Muscle of leg (tissue), 11 donors: ENCODE results near the gene STAP2. TPM values are rescaled to one million over a fixed set of nuclear protein-coding genes. Genes with fewer than 3 reads are reported as not detected.
"Not testable (repeated sequence)": the region's sequence is repeated elsewhere in the genome, so short reads cannot be mapped to it uniquely, and the experiment has no call there.

Source experiments
- DNase-seq: peaks from one replicate; pipeline ENCODE4 v3.0.0; 2013
- H3K27ac ChIP-seq: one replicate; pipeline ENCODE4 v1.5.1; 2013; ENCODE audit warnings: mild to moderate bottlenecking, low read length, control low read depth
- H3K27me3 ChIP-seq: one replicate; pipeline ENCODE4 v1.6.1; 2013; ENCODE audit warnings: low read length; ENCODE audit not compliant: control insufficient read depth, insufficient read depth
- H3K36me3 ChIP-seq: one replicate; pipeline ENCODE4 v1.6.1; 2013; ENCODE audit warnings: low read length; ENCODE audit not compliant: control insufficient read depth, insufficient read depth
- H3K4me1 ChIP-seq: one replicate; pipeline ENCODE4 v1.6.1; 2013; ENCODE audit warnings: low read length; ENCODE audit not compliant: control insufficient read depth, insufficient read depth
- H3K4me3 ChIP-seq: one replicate; pipeline ENCODE4 v1.5.1; 2013; ENCODE audit warnings: low read length, control low read depth
- H3K9me3 ChIP-seq: replicated peaks from 2 replicates; pipeline ENCODE4 v1.6.1; 2013; ENCODE audit warnings: low read depth, low read length; ENCODE audit not compliant: control insufficient read depth
- WGBS: methylation state at CpG from one replicate; pipeline ENCODE4 v1.1.5; 2013; ENCODE audit warnings: missing lambda C conversion rate; ENCODE audit not compliant: insufficient coverage; 5-methylcytosine and 5-hydroxymethylcytosine counted together
- polyA plus RNA-seq, 8 donors: library from polyadenylated mRNA; unstranded; fragments of 120-200 nt; gene quantifications; one replicate each; pipeline versions ENCODE4 v1.2.1 to v1.2.3, GENCODE V29; 2013; ENCODE audit warnings: inconsistent platforms in 1 of 8, low replicate concordance in 1 of 8; ENCODE audit not compliant: insufficient read length in 8 of 8, insufficient read depth in 1 of 8
- total RNA-seq: library from RNA; stranded (reverse); fragments of 120-200 nt; gene quantifications from one replicate; pipeline ENCODE4 v1.2.4, GENCODE V29; 2013

Gene STAP2
- total and polyA plus RNA-seq, 9 donors = 3.9 to 10.8 (median 5.1) TPM

DNA sequence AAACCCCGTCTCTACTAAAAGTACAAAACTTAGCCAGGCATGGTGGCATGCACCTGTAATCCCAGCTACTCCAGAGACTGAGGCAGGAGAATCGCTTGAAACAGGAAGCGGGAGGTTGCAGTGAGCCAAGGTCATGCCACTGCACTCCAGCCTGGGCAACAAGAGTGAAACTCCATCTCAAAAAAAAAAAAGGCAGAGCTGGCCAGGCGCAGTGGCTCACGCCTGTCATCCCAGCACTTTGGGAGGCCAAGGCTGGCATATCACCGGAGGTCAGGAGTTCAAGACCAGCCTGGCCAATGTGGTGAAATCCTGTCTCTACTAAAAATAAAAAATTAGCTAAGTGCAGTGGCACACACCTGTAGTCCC lies 64.3 kb downstream of the STAP2 start:
- H3K4me3 ChIP-seq, DNase-seq: not testable (repeated sequence)
- 87% methylated on average over 5 of the region's 6 CpGs for WGBS

More for the DNA sequence above, 64.3 kb downstream of the STAP2 start:
- not testable (repeated sequence) for H3K9me3 ChIP-seq, H3K27ac ChIP-seq
- Histone ChIP-seq H3K36me3 (peaks cover 13% of the 10 kb centered on the region), H3K27me3 (peaks cover 12% of the 10 kb centered on the region), H3K4me1 (peaks cover 19% of the 10 kb centered on the region)

Other genes starting within 250 kb of the STAP2 start
- gene MAP2K2, start 214.7 kb downstream of the STAP2 start, total RNA-seq = 97.0 TPM
- 100 to 1,000 TPM; 104 to 137 (median 118) TPM for gene MAP2K2, start 214.7 kb downstream of the STAP2 start, polyA plus RNA-seq
- gene CREB3L3, start 185.2 kb downstream of the STAP2 start, total RNA-seq = not detected
- gene CREB3L3, start 185.2 kb downstream of the STAP2 start, polyA plus RNA-seq = 1 to 10 TPM in 1 of 8 donors, under 1 TPM in 2, not detected in 5; 0.16 to 5.8 (median 0.99) TPM
- gene SIRT6, start 156.3 kb downstream of the STAP2 start, total RNA-seq = 6.0 TPM
- 10 to 100 TPM; 10.5 to 17.1 (median 12.2) TPM for gene SIRT6, start 156.3 kb downstream of the STAP2 start, polyA plus RNA-seq
- 0.58 TPM for gene ANKRD24, start 156.1 kb downstream of the STAP2 start, total RNA-seq
- 1 to 10 TPM in 5 of 8 donors, under 1 TPM in 3; 0.79 to 2.5 (median 1.1) TPM for gene ANKRD24, start 156.1 kb downstream of the STAP2 start, polyA plus RNA-seq
- 0.53 TPM for gene EBI3, start 109.3 kb downstream of the STAP2 start, total RNA-seq
- 1 to 10 TPM in 2 of 8 donors, under 1 TPM in 6; 0.52 to 1.7 (median 0.76) TPM for gene EBI3, start 109.3 kb downstream of the STAP2 start, polyA plus RNA-seq
- gene YJU2, start 91.7 kb downstream of the STAP2 start, total RNA-seq = 15.0 TPM
- 10 to 100 TPM; 14.2 to 16.0 (median 15.1) TPM for gene YJU2, start 91.7 kb downstream of the STAP2 start, polyA plus RNA-seq
- gene SHD, start 59.6 kb downstream of the STAP2 start, total RNA-seq = 40.1 TPM
- 100 to 1,000 TPM in 4 of 8 donors, 10 to 100 TPM in 4; 89.5 to 139 (median 97.6) TPM for gene SHD, start 59.6 kb downstream of the STAP2 start, polyA plus RNA-seq
- gene TMIGD2, start 36.4 kb downstream of the STAP2 start, total RNA-seq = 0.71 TPM
- gene TMIGD2, start 36.4 kb downstream of the STAP2 start, polyA plus RNA-seq = under 1 TPM; 0.21 to 0.94 (median 0.47) TPM
- 0.71 TPM for gene FSD1, start 34.2 kb downstream of the STAP2 start, total RNA-seq
- 1 to 10 TPM in 7 of 8 donors, under 1 TPM in 1; 0.99 to 3.2 (median 2.4) TPM for gene FSD1, start 34.2 kb downstream of the STAP2 start, polyA plus RNA-seq
- 4.8 TPM for gene MPND, start 4.7 kb upstream of the STAP2 start, total RNA-seq
- 10 to 100 TPM; 14.0 to 19.4 (median 16.3) TPM for gene MPND, start 4.7 kb upstream of the STAP2 start, polyA plus RNA-seq
- 29.1 TPM for gene SH3GL1, start 61.7 kb upstream of the STAP2 start, total RNA-seq
- 10 to 100 TPM; 54.9 to 77.9 (median 69.8) TPM for gene SH3GL1, start 61.7 kb upstream of the STAP2 start, polyA plus RNA-seq
- 7.6 TPM for gene CHAF1A, start 63.8 kb upstream of the STAP2 start, total RNA-seq
- 10 to 100 TPM; 10.4 to 19.3 (median 13.6) TPM for gene CHAF1A, start 63.8 kb upstream of the STAP2 start, polyA plus RNA-seq
- 64.9 TPM for gene UBXN6, start 119.0 kb upstream of the STAP2 start, total RNA-seq
- gene UBXN6, start 119.0 kb upstream of the STAP2 start, polyA plus RNA-seq = 100 to 1,000 TPM in 2 of 8 donors, 10 to 100 TPM in 6; 77.0 to 127 (median 89.0) TPM
- 35.0 TPM for gene HDGFL2, start 133.5 kb upstream of the STAP2 start, total RNA-seq
- 10 to 100 TPM; 66.3 to 97.7 (median 84.3) TPM for gene HDGFL2, start 133.5 kb upstream of the STAP2 start, polyA plus RNA-seq
- 2.8 TPM for gene PLIN4, start 179.7 kb upstream of the STAP2 start, total RNA-seq
- 1 to 10 TPM; 1.4 to 4.5 (median 3.3) TPM for gene PLIN4, start 179.7 kb upstream of the STAP2 start, polyA plus RNA-seq
- 2.3 TPM for gene PLIN5, start 196.4 kb upstream of the STAP2 start, total RNA-seq
- 1 to 10 TPM in 5 of 8 donors, under 1 TPM in 3; 0.83 to 5.2 (median 1.8) TPM for gene PLIN5, start 196.4 kb upstream of the STAP2 start, polyA plus RNA-seq
- 0.18 TPM for gene LRG1, start 201.2 kb upstream of the STAP2 start, total RNA-seq
- under 1 TPM; 0.48 to 0.92 (median 0.66) TPM for gene LRG1, start 201.2 kb upstream of the STAP2 start, polyA plus RNA-seq
- gene SEMA6B, start 220.9 kb upstream of the STAP2 start, total RNA-seq = 15.6 TPM
- gene SEMA6B, start 220.9 kb upstream of the STAP2 start, polyA plus RNA-seq = 10 to 100 TPM; 37.4 to 63.2 (median 52.9) TPM